CD4-positive, alpha-beta T cell treated with Interleukin-1 beta for 1 hour (primary cell): Measurements from ENCODE around the gene DOCK2.
"Not testable (repeated sequence)": the region's sequence is repeated elsewhere in the genome, so short reads cannot be mapped to it uniquely, and the experiment has no call there.

Experiments used
- DNase-seq, 2 donors: peaks; one replicate each; pipeline ENCODE4 v3.0.0-alpha.2; 2020 to 2022

Gene DOCK2

GRCh38 chr5:169641253-169641652, 4.2 kb downstream of the DOCK2 start:
- no peak for DNase-seq

GRCh38 chr5:169646856-169647255, 9.8 kb downstream of the DOCK2 start:
- no peak for DNase-seq

- DNase-seq: no peak
These were observed 10.5 kb downstream of the DOCK2 start for GRCh38 chr5:169647566-169647965.

GRCh38 chr5:169648725-169649310, 11.7 kb downstream of the DOCK2 start:
- DNase-seq: no peak

- DNase-seq: no peak
These were observed 12.4 kb downstream of the DOCK2 start for GRCh38 chr5:169649486-169649885.

GRCh38 chr5:169650701-169651331, 13.7 kb downstream of the DOCK2 start:
- peak in 1 of 2 donors; percentile 51 for DNase-seq

GRCh38 chr5:169651526-169651925, 14.5 kb downstream of the DOCK2 start:
- no peak for DNase-seq

GRCh38 chr5:169652057-169652456, 15.0 kb downstream of the DOCK2 start:
- DNase-seq: no peak

- no peak for DNase-seq
These were observed 16.0 kb downstream of the DOCK2 start for GRCh38 chr5:169653091-169653490.

GRCh38 chr5:169655353-169655752, 18.3 kb downstream of the DOCK2 start:
- no peak for DNase-seq

GRCh38 chr5:169656125-169656901, 19.2 kb downstream of the DOCK2 start:
- no peak for DNase-seq

- no peak for DNase-seq
These were observed 20.1 kb downstream of the DOCK2 start for GRCh38 chr5:169657127-169657526.

GRCh38 chr5:169662451-169662850, 25.4 kb downstream of the DOCK2 start:
- DNase-seq: not testable (repeated sequence)

GRCh38 chr5:169663537-169663936, 26.5 kb downstream of the DOCK2 start:
- no peak for DNase-seq

GRCh38 chr5:169666365-169666764, 29.3 kb downstream of the DOCK2 start:
- no peak for DNase-seq

GRCh38 chr5:169667896-169668674, 31.0 kb downstream of the DOCK2 start:
- DNase-seq: no peak

GRCh38 chr5:169668732-169669131, 31.7 kb downstream of the DOCK2 start:
- no peak for DNase-seq

- no peak for DNase-seq
These were observed 33.9 kb downstream of the DOCK2 start for GRCh38 chr5:169670769-169671525.

- DNase-seq: no peak
These were observed 45.0 kb downstream of the DOCK2 start for GRCh38 chr5:169682026-169682425.

- no peak for DNase-seq
These were observed 49.1 kb downstream of the DOCK2 start for GRCh38 chr5:169686137-169686536.

- DNase-seq: no peak
These were observed 51.0 kb downstream of the DOCK2 start for GRCh38 chr5:169688106-169688505.

- DNase-seq: no peak
These were observed 54.4 kb downstream of the DOCK2 start for GRCh38 chr5:169691471-169691870.
